ENCODE results near the gene MPND. TPM values are rescaled to one million over a fixed set of nuclear protein-coding genes. Genes with fewer than 3 reads are reported as not detected.
A peak's percentile ranks its signal among the peaks of the same experiment; 100 is the strongest.

Gene MPND
- total and polyA plus RNA-seq, 12 donors = 4.5 to 52.3 (median 16.1) TPM

- Histone ChIP-seq H3K4me1 (replicated peaks in 1 of 2) (peaks cover 13 to 18% of the 10 kb centered on the region in 2 donors), H3K27ac (peak overlapping the region in 2 of 5 donors; percentile 78 to 83), H3K36me3 (replicated peaks in 1 of 2) (peaks cover 0 to 56% of the 10 kb centered on the region in 2 donors), H3K27me3 (no peaks in the 10 kb centered on the region), H3K4me3 (no peak overlapping the region), H3K9me3 (replicated peaks in 1 of 3) (no peaks in the 10 kb centered on the region)
- intact Hi-C loops (cut with DNase I) = no loop called here
- TF ChIP-seq, protein P1, sequence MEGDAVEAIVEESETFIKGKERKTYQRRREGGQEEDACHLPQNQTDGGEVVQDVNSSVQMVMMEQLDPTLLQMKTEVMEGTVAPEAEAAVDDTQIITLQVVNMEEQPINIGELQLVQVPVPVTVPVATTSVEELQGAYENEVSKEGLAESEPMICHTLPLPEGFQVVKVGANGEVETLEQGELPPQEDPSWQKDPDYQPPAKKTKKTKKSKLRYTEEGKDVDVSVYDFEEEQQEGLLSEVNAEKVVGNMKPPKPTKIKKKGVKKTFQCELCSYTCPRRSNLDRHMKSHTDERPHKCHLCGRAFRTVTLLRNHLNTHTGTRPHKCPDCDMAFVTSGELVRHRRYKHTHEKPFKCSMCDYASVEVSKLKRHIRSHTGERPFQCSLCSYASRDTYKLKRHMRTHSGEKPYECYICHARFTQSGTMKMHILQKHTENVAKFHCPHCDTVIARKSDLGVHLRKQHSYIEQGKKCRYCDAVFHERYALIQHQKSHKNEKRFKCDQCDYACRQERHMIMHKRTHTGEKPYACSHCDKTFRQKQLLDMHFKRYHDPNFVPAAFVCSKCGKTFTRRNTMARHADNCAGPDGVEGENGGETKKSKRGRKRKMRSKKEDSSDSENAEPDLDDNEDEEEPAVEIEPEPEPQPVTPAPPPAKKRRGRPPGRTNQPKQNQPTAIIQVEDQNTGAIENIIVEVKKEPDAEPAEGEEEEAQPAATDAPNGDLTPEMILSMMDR (IDR thresholded peaks at IDR 0.05) = no peak
- no peak for TF ChIP-seq POLR2A (IDR thresholded peaks at IDR 0.05)
- whole genome bisulfite sequencing, 4 donors = 83 to 93% (median 91%) methylated on average over 14 to 25 of the region's 25 CpGs
- DNase-seq = no peak
Measured at GRCh38 chr19:4358709-4359626, 15.6 kb downstream of the MPND start.

DNA sequence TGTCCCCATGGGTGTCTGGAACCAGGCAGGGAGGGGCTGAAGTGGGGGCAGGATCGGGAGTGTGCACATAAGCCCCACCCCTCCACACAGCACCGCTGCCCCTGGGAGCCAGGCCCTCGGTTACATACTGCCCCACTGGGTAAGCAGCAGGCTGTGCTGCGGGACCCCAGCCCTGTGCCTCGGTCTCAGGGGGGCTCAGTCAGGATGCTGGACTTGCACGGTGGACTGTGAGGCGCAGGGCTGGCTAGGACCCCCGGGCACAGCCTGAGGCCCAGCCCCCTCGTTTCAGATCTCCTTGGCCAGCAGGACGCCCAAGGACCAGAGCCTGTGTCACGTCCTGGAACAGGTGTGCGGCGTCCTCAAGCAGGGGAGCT lies 16.3 kb downstream of the MPND start:
- Histone ChIP-seq H3K4me1 (replicated peaks in 1 of 2) (peaks cover 13 to 18% of the 10 kb centered on the region in 2 donors), H3K27me3 (no peaks in the 10 kb centered on the region), H3K36me3 (replicated peaks in 1 of 2) (peaks cover 0 to 62% of the 10 kb centered on the region in 2 donors), H3K4me3 (no peak overlapping the region), H3K27ac (peak overlapping the region in 2 of 5 donors; percentile 78 to 83), H3K9me3 (replicated peaks in 1 of 3) (no peaks in the 10 kb centered on the region)
- 77 to 83% (median 80%) methylated on average over 4 to 13 of the region's 13 CpGs for WGBS, 4 donors
- intact Hi-C loops (cut with DNase I) = no loop called here
- peak in 3 of 7 donors; percentile 17 to 34 (median 31) for DNase-seq
- TF ChIP-seq, protein P1 (IDR thresholded peaks at IDR 0.05) = no peak
- no peak for TF ChIP-seq POLR2A (IDR thresholded peaks at IDR 0.05)

- Histone ChIP-seq H3K36me3 (replicated peaks in 1 of 2) (peaks cover 0 to 65% of the 10 kb centered on the region in 2 donors), H3K27me3 (no peaks in the 10 kb centered on the region), H3K27ac (peak overlapping the region in 4 of 5 donors; percentile 53 to 83 (median 76)), H3K4me1 (replicated peaks in 1 of 2) (peaks cover 13 to 18% of the 10 kb centered on the region in 2 donors), H3K4me3 (no peak overlapping the region), H3K9me3 (replicated peaks in 1 of 3) (no peaks in the 10 kb centered on the region)
- TF ChIP-seq, protein P1 (IDR thresholded peaks at IDR 0.05) = no peak
- no peak for TF ChIP-seq POLR2A (IDR thresholded peaks at IDR 0.05)
- 75 to 84% (median 79%) methylated on average over 8 to 9 of the region's 9 CpGs for WGBS, 4 donors
- peak in 1 of 7 donors; percentile 36 for DNase-seq
- intact Hi-C loops (cut with DNase I) = loop anchor here in 1 of 2 donors (5.0 kb wide), 1 partner anchor 37 kb away; no protein-coding TSS in a partner anchor
Measured at GRCh38 chr19:4360081-4360569, 16.8 kb downstream of the MPND start.

DNA sequence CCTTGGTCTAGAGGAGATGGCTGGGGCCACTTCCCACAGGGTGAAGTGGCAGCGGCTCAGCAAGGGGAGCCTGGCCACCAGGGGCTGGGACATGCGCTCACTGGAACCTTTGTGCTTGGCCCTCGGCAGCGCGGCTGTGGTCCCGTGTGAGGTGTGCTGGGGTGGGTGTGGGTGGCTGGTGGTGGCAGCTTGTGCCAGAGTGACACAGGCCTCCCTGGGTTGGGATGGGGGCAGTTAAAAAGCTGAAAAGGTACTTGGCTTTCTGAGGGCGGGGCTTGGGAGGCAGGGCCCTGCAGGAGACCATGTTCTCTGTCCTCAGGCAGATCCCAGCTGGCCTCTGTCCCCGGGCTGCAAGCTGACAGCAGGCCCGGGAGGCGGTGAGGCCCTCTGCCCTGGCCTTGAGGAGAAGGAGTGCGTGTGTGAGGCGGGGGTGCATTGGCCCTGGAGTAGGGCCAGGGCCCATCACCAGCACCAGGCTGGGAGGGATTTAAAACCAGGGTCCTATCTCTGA lies 17.3 kb downstream of the MPND start:
- peak overlapping the region; percentile 29 to 83 (median 75) for H3K27ac ChIP-seq
- H3K4me3 ChIP-seq = no peak overlapping the region
- WGBS, 4 donors = 44 to 48% (median 46%) methylated on average over 9 to 12 of the region's 12 CpGs
- no peaks in the 10 kb centered on the region for H3K9me3 ChIP-seq (replicated peaks in 1 of 3)
- TF ChIP-seq, protein P1 (IDR thresholded peaks at IDR 0.05) = peak in 1 of 6 experiments; percentile 23
- TF ChIP-seq POLR2A (IDR thresholded peaks at IDR 0.05) = no peak
- H3K36me3 ChIP-seq (replicated peaks in 1 of 2) = peaks cover 0 to 70% of the 10 kb centered on the region in 2 donors
- H3K4me1 ChIP-seq (replicated peaks in 1 of 2) = peaks cover 13 to 18% of the 10 kb centered on the region in 2 donors
- peak; percentile 68 to 90 (median 86) for DNase-seq
- intact Hi-C loops (cut with DNase I) = loop anchor here in 1 of 2 donors (5.0 kb wide), 1 partner anchor 37 kb away; no protein-coding TSS in a partner anchor
- H3K27me3 ChIP-seq = no peaks in the 10 kb centered on the region
